ENCODE results near the gene IL33.

- no peak for TF ChIP-seq EZH2 (IDR thresholded peaks at IDR 0.05; ENCODE audit: low read depth)
- no peak for TF ChIP-seq CTCF (conservative IDR thresholded peaks at IDR 0.05)
Observed at GRCh38 chr9:6272229-6272598, 56.6 kb downstream of the IL33 start.

All from PC-9 (cell line).